HCT116 (cell line): ENCODE results near the gene ZBTB21. TPM values are rescaled to one million over a fixed set of nuclear protein-coding genes. Genes with fewer than 3 reads are reported as not detected.

Source experiments
- ATAC-seq: fragments of 200-7000 bp; cut with Tn5 transposase; 2 replicates; pipeline ENCODE4 v1.9.1; 2020; ENCODE audit warnings: mild to moderate bottlenecking, moderate library complexity
- BruUV-seq: library from RNA; stranded (reverse); fragments of 400-500 nt; replicated peaks from 2 replicates; lab custom pipeline; 2021; lab: Mats Ljungman, UMichigan
- CTCF ChIA-PET: fragments of 300-600 bp; sonication (Branson Sonifier 250); formaldehyde crosslinking; loops from one replicate; lab custom pipeline; 2021; ENCODE audit warnings: antibody characterized with exemption; lab: Charles Lee
- POLR2A ChIA-PET: fragments of 300-600, 350-600 bp; sonication (Branson Sonifier 250); formaldehyde crosslinking; loops from one replicate; lab custom pipeline; 2021; ENCODE audit warnings: antibody characterized with exemption; lab: Charles Lee
- RAD21 ChIA-PET, 2 experiments: fragments of 300-600 bp; sonication (Branson Sonifier 250); formaldehyde crosslinking; loops; one replicate each; lab custom pipeline; 2023; ENCODE audit warnings: low total read pairs in 2 of 2; ENCODE audit not compliant: uncharacterized antibody in 2 of 2, unreplicated experiment in 2 of 2, low non-redundant PET in 1 of 2; lab: Charles Lee
- DNase-seq: peaks from one replicate; pipeline ENCODE4 v3.0.0-alpha.2; 2010; ENCODE audit warnings: low read depth, low spot score
- H2AFZ ChIP-seq: fragments of 200-600 bp; shearing (Covaris generic), sonication (generic); 2 replicates; pipeline ENCODE4 v1.6.1; 2017; ENCODE audit warnings: low read depth, mixed run types, mixed read lengths, antibody characterized with exemption, low read length; ENCODE audit not compliant: poor library complexity, severe bottlenecking
- H3K27ac ChIP-seq: 2 replicates; pipeline ENCODE4 v1.5.1; 2012; ENCODE audit warnings: low read depth, low read length
- H3K27me3 ChIP-seq: fragments of 200-600 bp; sonication (generic); 2 replicates; pipeline ENCODE4 v1.6.1; 2016; ENCODE audit warnings: mixed run types, low read length, mixed read lengths; ENCODE audit not compliant: insufficient read depth
- H3K36me3 ChIP-seq, 2 experiments: fragments of 200-500 bp in 1 of 2; fragments of 200-600 bp in 1 of 2; sonication (Bioruptor generic) in 1 of 2; sonication (generic) in 1 of 2; 2 replicates each; pipeline versions ENCODE4 v1.5.1 to v1.6.1; 2014 to 2016; ENCODE audit warnings: low read length in 2 of 2, inconsistent platforms in 1 of 2, mixed read lengths in 1 of 2, mixed run types in 1 of 2; ENCODE audit not compliant: insufficient read depth in 2 of 2, control insufficient read depth in 1 of 2
- H3K4me1 ChIP-seq, 2 experiments: fragments of 200-600 bp in 1 of 2; sonication (generic) in 1 of 2; 2 replicates each; pipeline versions ENCODE4 v1.5.1 to v1.6.1; 2012 to 2017; ENCODE audit warnings: low read length in 2 of 2, inconsistent platforms in 1 of 2, mild to moderate bottlenecking in 1 of 2, mixed read lengths in 1 of 2, mixed run types in 1 of 2, moderate library complexity in 1 of 2; ENCODE audit not compliant: insufficient read depth in 2 of 2, control insufficient read depth in 1 of 2
- H3K4me2 ChIP-seq: fragments of 200-600 bp; sonication (generic); 2 replicates; pipeline ENCODE4 v1.6.1; 2017; ENCODE audit warnings: mixed run types, low read length, mixed read lengths
- H3K4me3 ChIP-seq, 2 experiments: fragments of 200-600 bp in 1 of 2; sonication (generic) in 1 of 2; replicated peaks in 1 of 2; 2 replicates each; pipeline ENCODE4 v1.5.1; 2011 to 2016; ENCODE audit warnings: low read length in 2 of 2, control low read depth in 1 of 2, low read depth in 1 of 2, mild to moderate bottlenecking in 1 of 2, mixed read lengths in 1 of 2, mixed run types in 1 of 2
- H3K79me2 ChIP-seq: fragments of 200-600 bp; sonication (generic); 2 replicates; pipeline ENCODE4 v1.6.1; 2017; ENCODE audit warnings: mild to moderate bottlenecking, mixed run types, low read length, moderate library complexity, mixed read lengths; ENCODE audit not compliant: insufficient read depth
- H3K9ac ChIP-seq: fragments of 200-600 bp; sonication (generic); 2 replicates; pipeline ENCODE4 v1.6.1; 2016; ENCODE audit warnings: low read length, mixed read lengths
- H3K9me2 ChIP-seq: fragments of 200-600 bp; sonication (generic), shearing (Covaris generic); 2 replicates; pipeline ENCODE4 v1.6.1; 2017; ENCODE audit warnings: mixed run types, mild to moderate bottlenecking, moderate library complexity; ENCODE audit not compliant: insufficient read depth
- H3K9me3 ChIP-seq, 2 experiments: fragments of 200-500 bp in 1 of 2; fragments of 200-600 bp in 1 of 2; sonication (Bioruptor generic) in 1 of 2; sonication (generic) in 1 of 2; 2 replicates each; pipeline ENCODE4 v1.6.1; 2014 to 2017; ENCODE audit warnings: low read length in 2 of 2, mixed read lengths in 2 of 2, inconsistent platforms in 1 of 2, low read depth in 1 of 2, mild to moderate bottlenecking in 1 of 2, mixed run types in 1 of 2, moderate library complexity in 1 of 2; ENCODE audit not compliant: control insufficient read depth in 1 of 2, insufficient read depth in 1 of 2
- H4K20me1 ChIP-seq: fragments of 200-600 bp; sonication (generic), shearing (Covaris generic); 2 replicates; pipeline ENCODE4 v1.6.1; 2017; ENCODE audit warnings: mixed run types, mild to moderate bottlenecking, moderate library complexity; ENCODE audit not compliant: insufficient read depth
- CBX3 ChIP-seq: IDR thresholded peaks from 2 replicates; pipeline ENCODE4 v1.6.1; 2012; ENCODE audit warnings: low read depth
- CTCF ChIP-seq, 3 experiments: fragments of 200-600 bp in 1 of 3; sonication (generic) in 1 of 3; IDR thresholded peaks in 2 of 3; conservative IDR thresholded peaks in 1 of 3; 2 replicates each; pipeline ENCODE4 v1.5.1; 2012 to 2017; ENCODE audit warnings: low read depth in 2 of 3, low read length in 2 of 3, antibody characterized with exemption in 1 of 3, borderline replicate concordance in 1 of 3, control low read depth in 1 of 3, mild to moderate bottlenecking in 1 of 3, mixed read lengths in 1 of 3, mixed run types in 1 of 3, moderate library complexity in 1 of 3; ENCODE audit not compliant: insufficient read depth in 1 of 3
- EGR1 ChIP-seq: IDR thresholded peaks from 2 replicates; pipeline ENCODE4 v1.6.1; 2012; ENCODE audit warnings: low read depth
- EZH2 ChIP-seq: fragments of 200-600 bp; sonication (generic); IDR thresholded peaks from 2 replicates; pipeline ENCODE4 v1.6.1; 2017; ENCODE audit warnings: antibody characterized with exemption, mixed run types
- FOSL1 ChIP-seq: IDR thresholded peaks from 2 replicates; pipeline ENCODE4 v1.6.1; 2012; ENCODE audit warnings: low read depth
- JUND ChIP-seq: IDR thresholded peaks from 2 replicates; pipeline ENCODE4 v1.6.1; 2012
- POLR2A ChIP-seq: IDR thresholded peaks from 2 replicates; pipeline ENCODE4 v1.7.0; 2011; ENCODE audit warnings: borderline replicate concordance; ENCODE audit not compliant: insufficient read depth, insufficient read length; ENCODE audit errors: extremely low read depth
- POLR2AphosphoS5 ChIP-seq: IDR thresholded peaks from 2 replicates; pipeline ENCODE4 v1.6.1; 2011; ENCODE audit warnings: mild to moderate bottlenecking, low read depth, low read length, moderate library complexity
- SIN3A ChIP-seq: IDR thresholded peaks from 2 replicates; pipeline ENCODE4 v1.6.1; 2012; ENCODE audit warnings: low read depth
- SRF ChIP-seq: IDR thresholded peaks from 2 replicates; pipeline ENCODE4 v1.6.1; 2012; ENCODE audit warnings: low read depth
- TCF7L2 ChIP-seq: IDR thresholded peaks from 2 replicates; pipeline ENCODE4 v1.7.0; 2011; ENCODE audit warnings: borderline replicate concordance, inconsistent platforms; ENCODE audit not compliant: insufficient read depth, insufficient read length; ENCODE audit errors: extremely low read depth
- YY1 ChIP-seq: IDR thresholded peaks from 2 replicates; pipeline ENCODE4 v1.6.1; 2011; ENCODE audit warnings: low read length, low read depth, moderate library complexity, mild to moderate bottlenecking; ENCODE audit not compliant: insufficient replicate concordance; ENCODE audit errors: extremely low read depth
- ZBTB33 ChIP-seq: IDR thresholded peaks from 2 replicates; pipeline ENCODE4 v1.6.1; 2011; ENCODE audit warnings: mild to moderate bottlenecking, low read length, moderate library complexity; ENCODE audit not compliant: insufficient replicate concordance; ENCODE audit errors: extremely low read depth
- ZFX ChIP-seq: fragments of 450-650 bp; IDR thresholded peaks from 2 replicates; pipeline ENCODE4 v1.6.1; 2017
- ZNF274 ChIP-seq: fragments of 200-500 bp; sonication (Bioruptor generic); IDR thresholded peaks from 2 replicates; pipeline ENCODE4 v1.6.1; 2014; ENCODE audit warnings: mild to moderate bottlenecking, low read depth, low read length, inconsistent platforms
- intact Hi-C: fragments of 100-400 bp; cut with micrococcal nuclease; formaldehyde crosslinking; loops from 2 replicates; pipeline ENCODE4 v1.10.0; 2022
- total RNA-seq: library from RNA; stranded (reverse); gene quantifications from one replicate; pipeline ENCODE4 v1.2.1, GENCODE V29; 2021; ENCODE audit not compliant: unreplicated experiment
- TF ChIP-seq, protein P1 (sequence below): IDR thresholded peaks from 2 replicates; pipeline ENCODE4 v1.6.1; 2012

Gene ZBTB21
- total RNA-seq, 1 experiment from 2014 or later, result 28.7 TPM

GRCh38 chr21:41962425-41962966 is 47.7 kb downstream of the ZBTB21 start:
- Histone ChIP-seq H3K9ac (no peak overlapping the region), H2AFZ (no peak overlapping the region), H3K27ac (no peak overlapping the region), H3K27me3 (no peaks in the 10 kb centered on the region), H4K20me1 (no peaks in the 10 kb centered on the region), H3K9me2 (no peaks in the 10 kb centered on the region), H3K4me3 (no peak overlapping the region), H3K36me3 (no peaks in the 10 kb centered on the region), H3K9me3 (no peaks in the 10 kb centered on the region), H3K4me1 (peaks cover 11 to 19% of the 10 kb centered on the region in 2 experiments), H3K4me2 (no peak overlapping the region), H3K79me2 (no peaks in the 10 kb centered on the region)
- TF ChIP-seq CTCF (IDR thresholded peaks at IDR 0.05 in 2 of 3, conservative IDR thresholded peaks at IDR 0.05 in 1 of 3; ENCODE audit: borderline replicate concordance in 1 of 3, insufficient read depth in 1 of 3, low read depth in 2 of 3, low read length in 2 of 3) (no peak), SRF (no peak), EZH2 (no peak), ZFX (no peak), ZNF274 (no peak), YY1 (no peak), JUND (no peak), TCF7L2 (no peak), POLR2AphosphoS5 (no peak), CBX3 (no peak), EGR1 (no peak), SIN3A (no peak), POLR2A (no peak), ZBTB33 (no peak), FOSL1 (no peak)
- TF ChIP-seq, protein P1, sequence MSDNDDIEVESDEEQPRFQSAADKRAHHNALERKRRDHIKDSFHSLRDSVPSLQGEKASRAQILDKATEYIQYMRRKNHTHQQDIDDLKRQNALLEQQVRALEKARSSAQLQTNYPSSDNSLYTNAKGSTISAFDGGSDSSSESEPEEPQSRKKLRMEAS, result no peak
- ChIA-PET POLR2A (no interaction called here), RAD21 (no interaction called here), CTCF (no interaction called here)
- BruUV-seq, result no TSS peak
- ATAC-seq (no peak), DNase-seq (no peak)
- intact Hi-C loops, result no loop called here
